Spleen (tissue), 7 donors: ENCODE data around the gene PRPF31.

Experiments
- CTCF ChIP-seq, 11 experiments: fragments of 200-600 bp in 7 of 11; fragments of 450-650 bp in 4 of 11; sonication (generic) in 4 of 11; IDR thresholded peaks in 8 of 11; conservative IDR thresholded peaks in 3 of 11; 1 replicate in 7 of 11; 2 replicates in 4 of 11; pipeline versions ENCODE4 v1.4.0 to v1.8.0; 2016 to 2021; ENCODE audit warnings: antibody characterized with exemption in 11 of 11, inconsistent platforms in 4 of 11, mild to moderate bottlenecking in 1 of 11
- POLR2A ChIP-seq, 3 donors: fragments of 450-650 bp; IDR thresholded peaks; one replicate each; pipeline ENCODE4 v1.5.1; 2017; ENCODE audit warnings: antibody characterized with exemption in 3 of 3, mild to moderate bottlenecking in 1 of 3
- donor health status: DM: no; HTN: no; CAD: no; lungs with moderate emphysema.
- donor health status: DM: no; HTN: no; CAD: no.
- donor health status: DM: no; HTN: no; CAD: no.

- no peak for TF ChIP-seq CTCF (IDR thresholded peaks at IDR 0.05 in 8 of 11, conservative IDR thresholded peaks at IDR 0.05 in 3 of 11)
- TF ChIP-seq POLR2A (IDR thresholded peaks at IDR 0.05), result no peak
Measured at GRCh38 chr19:54173951-54174834, 58.6 kb downstream of the PRPF31 start.
